ENCODE data around the gene NCS1. TPM values are rescaled to one million over a fixed set of nuclear protein-coding genes. Genes with fewer than 3 reads are reported as not detected.

NCS1 gene
- total and polyA plus RNA-seq, 2 experiments from 2014 or later, result 4.7 to 33.0 TPM

DNA sequence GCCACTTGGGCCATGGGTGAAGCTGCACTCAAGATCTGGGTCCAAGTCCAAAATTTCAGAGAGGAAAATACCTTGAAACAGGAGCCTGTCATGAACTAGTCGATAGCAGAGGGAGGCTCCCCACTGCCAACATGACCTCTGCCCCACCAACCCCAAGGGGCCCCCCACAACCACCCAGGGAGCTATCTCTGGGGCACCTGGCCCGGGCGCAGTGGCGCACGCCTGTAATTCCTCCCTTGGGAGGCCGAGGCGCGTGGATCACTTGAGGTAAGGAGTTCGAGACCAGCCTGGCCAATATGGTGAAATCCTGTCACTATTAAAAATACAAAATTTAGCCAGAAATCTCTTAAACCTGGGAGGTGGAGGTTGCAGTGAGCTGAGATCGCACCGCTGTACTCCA lies 73.3 kb downstream of the NCS1 start:
- H3F3A ChIP-seq (ENCODE audit: insufficient read depth), result no peaks in the 10 kb centered on the region

DNA sequence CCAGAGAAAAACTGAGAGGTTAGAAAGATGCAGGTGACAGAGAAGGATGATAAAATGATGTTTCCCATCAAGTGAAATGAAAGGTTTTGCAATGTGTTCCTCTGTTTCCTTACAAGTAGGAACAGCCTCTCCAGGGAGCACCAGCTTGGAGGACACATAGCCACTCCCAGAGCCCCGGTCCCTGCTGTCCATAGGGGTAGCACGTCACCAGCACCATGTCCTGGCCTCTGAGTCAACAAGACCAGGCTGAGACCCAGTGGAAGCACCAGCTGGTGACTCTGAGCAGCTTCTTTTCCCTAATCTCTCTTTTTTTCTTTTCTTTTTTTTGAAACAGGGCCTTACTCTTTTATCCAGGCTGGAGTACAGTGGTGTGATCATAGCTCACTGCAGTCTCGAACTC lies 73.9 kb downstream of the NCS1 start:
- H3K9me2 ChIP-seq (ENCODE audit: insufficient read depth), result no peaks in the 10 kb centered on the region
- peaks cover 12% of the 10 kb centered on the region; the same call in 1 of the 2 replicates for H3K27me3 ChIP-seq (replicated peaks; ENCODE audit: insufficient read depth)
- TF ChIP-seq EZH2phosphoT487 (IDR thresholded peaks at IDR 0.05; ENCODE audit: insufficient read depth, low read depth), result no peak
- TF ChIP-seq EZH2 (IDR thresholded peaks at IDR 0.05; ENCODE audit: insufficient read depth, poor library complexity, severe bottlenecking), result no peak
- WGBS, 2 experiments (ENCODE audit: low coverage in 1 of 2, low lambda C conversion rate in 2 of 2, missing lambda C conversion rate in 2 of 2), result 71 to 76% methylated on average over 3 of the region's 3 CpGs
- no peaks in the 10 kb centered on the region for H3K9me3 ChIP-seq (ENCODE audit: low read depth)
- H4K20me1 ChIP-seq (ENCODE audit: insufficient read depth), result no peaks in the 10 kb centered on the region
- no peaks in the 10 kb centered on the region for H3K79me2 ChIP-seq (ENCODE audit: insufficient read depth)
- no peak overlapping the region for H3K27ac ChIP-seq
- no peak overlapping the region for H3K9ac ChIP-seq
- H3F3A ChIP-seq (ENCODE audit: insufficient read depth), result no peaks in the 10 kb centered on the region
- H3K4me1 ChIP-seq (ENCODE audit: insufficient read depth), result no peaks in the 10 kb centered on the region
- H3K4me2 ChIP-seq (ENCODE audit: unreplicated experiment), result no peak overlapping the region
- in situ Hi-C loops (cut with MboI), result loop anchor here (5.0 to 25.0 kb wide), 2 partner anchors 134 to 359 kb away; no protein-coding TSS in a partner anchor
- no peaks in the 10 kb centered on the region for H3K36me3 ChIP-seq (ENCODE audit: low read depth)
- H3K4me3 ChIP-seq, result no peak overlapping the region
- DNase-seq, result no peak
- H2AFZ ChIP-seq, result no peak overlapping the region

More for the DNA sequence above, 73.3 kb downstream of the NCS1 start:
- Histone ChIP-seq H3K4me1 (ENCODE audit: insufficient read depth) (no peaks in the 10 kb centered on the region), H3K4me3 (no peak overlapping the region), H3K36me3 (ENCODE audit: low read depth) (no peaks in the 10 kb centered on the region), H3K9me3 (ENCODE audit: low read depth) (no peaks in the 10 kb centered on the region), H3K27me3 (replicated peaks; ENCODE audit: insufficient read depth) (peaks cover 8% of the 10 kb centered on the region; the same call in 1 of the 2 replicates), H3K9me2 (ENCODE audit: insufficient read depth) (no peaks in the 10 kb centered on the region), H3K79me2 (ENCODE audit: insufficient read depth) (no peaks in the 10 kb centered on the region), H2AFZ (no peak overlapping the region), H3K4me2 (ENCODE audit: unreplicated experiment) (no peak overlapping the region), H4K20me1 (ENCODE audit: insufficient read depth) (no peaks in the 10 kb centered on the region), H3K9ac (no peak overlapping the region), H3K27ac (no peak overlapping the region)
- 88 to 92% methylated on average over 11 of the region's 11 CpGs for WGBS, 2 experiments (ENCODE audit: low coverage in 1 of 2, low lambda C conversion rate in 2 of 2, missing lambda C conversion rate in 2 of 2)
- no peak for TF ChIP-seq EZH2phosphoT487 (IDR thresholded peaks at IDR 0.05; ENCODE audit: insufficient read depth, low read depth)
- no peak for TF ChIP-seq EZH2 (IDR thresholded peaks at IDR 0.05; ENCODE audit: insufficient read depth, poor library complexity, severe bottlenecking)
- DNase-seq, result no peak
- in situ Hi-C loops (cut with MboI), result loop anchor here (5.0 to 25.0 kb wide), 2 partner anchors 133 to 358 kb away; no protein-coding TSS in a partner anchor

GRCh38 chr9:130254747-130255630 lies 82.8 kb downstream of the NCS1 start:
- no peak for TF ChIP-seq EZH2phosphoT487 (IDR thresholded peaks at IDR 0.05; ENCODE audit: insufficient read depth, low read depth)
- TF ChIP-seq EZH2 (IDR thresholded peaks at IDR 0.05; ENCODE audit: insufficient read depth, poor library complexity, severe bottlenecking), result no peak
- Histone ChIP-seq H3K4me2 (ENCODE audit: unreplicated experiment) (no peak overlapping the region), H3K9me3 (ENCODE audit: low read depth) (no peaks in the 10 kb centered on the region), H2AFZ (no peak overlapping the region), H3K4me3 (no peak overlapping the region), H3K27me3 (replicated peaks; ENCODE audit: insufficient read depth) (peaks cover 15% of the 10 kb centered on the region), H4K20me1 (ENCODE audit: insufficient read depth) (no peaks in the 10 kb centered on the region), H3K27ac (no peak overlapping the region), H3K9me2 (ENCODE audit: insufficient read depth) (no peaks in the 10 kb centered on the region), H3K4me1 (ENCODE audit: insufficient read depth) (no peaks in the 10 kb centered on the region), H3K79me2 (ENCODE audit: insufficient read depth) (no peaks in the 10 kb centered on the region), H3F3A (ENCODE audit: insufficient read depth) (no peaks in the 10 kb centered on the region), H3K9ac (no peak overlapping the region), H3K36me3 (ENCODE audit: low read depth) (no peaks in the 10 kb centered on the region)
- no peak for DNase-seq
- in situ Hi-C loops (cut with MboI), result no loop called here
- WGBS, 2 experiments (ENCODE audit: low coverage in 1 of 2, low lambda C conversion rate in 2 of 2, missing lambda C conversion rate in 2 of 2), result 65 to 70% methylated on average over 23 of the region's 23 CpGs

- in situ Hi-C loops (cut with MboI), result no loop called here
These were observed 83.5 kb downstream of the NCS1 start for GRCh38 chr9:130255631-130256134.

More at GRCh38 chr9:130255631-130256134, 83.5 kb downstream of the NCS1 start:
- Histone ChIP-seq H2AFZ (no peak overlapping the region), H3K79me2 (ENCODE audit: insufficient read depth) (no peaks in the 10 kb centered on the region), H3K4me2 (ENCODE audit: unreplicated experiment) (no peak overlapping the region), H3K9me3 (ENCODE audit: low read depth) (no peaks in the 10 kb centered on the region), H3K9ac (no peak overlapping the region), H3K27ac (no peak overlapping the region), H3K36me3 (ENCODE audit: low read depth) (no peaks in the 10 kb centered on the region), H3F3A (ENCODE audit: insufficient read depth) (no peaks in the 10 kb centered on the region), H3K4me1 (ENCODE audit: insufficient read depth) (no peaks in the 10 kb centered on the region), H3K27me3 (replicated peaks; ENCODE audit: insufficient read depth) (peaks cover 9% of the 10 kb centered on the region), H4K20me1 (ENCODE audit: insufficient read depth) (no peaks in the 10 kb centered on the region), H3K9me2 (ENCODE audit: insufficient read depth) (no peaks in the 10 kb centered on the region), H3K4me3 (no peak overlapping the region)
- DNase-seq, result no peak
- TF ChIP-seq EZH2 (IDR thresholded peaks at IDR 0.05; ENCODE audit: insufficient read depth, poor library complexity, severe bottlenecking) (no peak), EZH2phosphoT487 (IDR thresholded peaks at IDR 0.05; ENCODE audit: insufficient read depth, low read depth) (no peak)
- 37% methylated on average over 5 of the region's 5 CpGs for WGBS, 2 experiments (ENCODE audit: low coverage in 1 of 2, low lambda C conversion rate in 2 of 2, missing lambda C conversion rate in 2 of 2)
